Uterus (tissue), 2 donors: ENCODE measurements around the gene KDELR1.

Experiments used
- CTCF ChIP-seq, 4 experiments: fragments of 200-600 bp in 2 of 4; fragments of 450-650 bp in 2 of 4; sonication (generic) in 2 of 4; IDR thresholded peaks; one replicate each; pipeline ENCODE4 v1.5.1; 2016 to 2019; ENCODE audit warnings: antibody characterized with exemption in 4 of 4, mild to moderate bottlenecking in 2 of 4, moderate library complexity in 1 of 4
- POLR2A ChIP-seq, 2 donors: fragments of 450-650 bp; IDR thresholded peaks; one replicate each; pipeline ENCODE4 v1.6.1; 2016; ENCODE audit warnings: antibody characterized with exemption in 2 of 2, mild to moderate bottlenecking in 1 of 2, moderate library complexity in 1 of 2

GRCh38 chr19:48378194-48378570 is 13.2 kb downstream of the KDELR1 start:
- TF ChIP-seq CTCF (IDR thresholded peaks at IDR 0.05) (no peak), POLR2A (IDR thresholded peaks at IDR 0.05) (no peak)
